Epidermal melanocyte (primary cell): ENCODE data around the gene MAGI2.

ENCODE experiments used
- DNase-seq: peaks from one replicate; pipeline ENCODE4 v3.0.0; 2011; ENCODE audit warnings: low spot score; ENCODE audit not compliant: insufficient read length

MAGI2 gene

GRCh38 chr7:78434281-78434680 is 1019.2 kb downstream of the MAGI2 start:
- no peak for DNase-seq

- no peak for DNase-seq
These were observed 1020.0 kb downstream of the MAGI2 start for GRCh38 chr7:78433421-78433820.

- DNase-seq, result no peak
These were observed 1023.6 kb downstream of the MAGI2 start for GRCh38 chr7:78429878-78430277.

GRCh38 chr7:78427209-78427608 is 1026.3 kb downstream of the MAGI2 start:
- DNase-seq, result no peak

- DNase-seq, result no peak
These were observed 1033.5 kb downstream of the MAGI2 start for GRCh38 chr7:78420001-78420400.

GRCh38 chr7:78417180-78417853 is 1036.2 kb downstream of the MAGI2 start:
- no peak for DNase-seq

GRCh38 chr7:78413568-78413967 is 1039.9 kb downstream of the MAGI2 start:
- no peak for DNase-seq

- no peak for DNase-seq
These were observed 1041.1 kb downstream of the MAGI2 start for GRCh38 chr7:78412216-78412858.

GRCh38 chr7:78407031-78407430 is 1046.4 kb downstream of the MAGI2 start:
- no peak for DNase-seq

GRCh38 chr7:78406531-78406930 is 1046.9 kb downstream of the MAGI2 start:
- no peak for DNase-seq

GRCh38 chr7:78402096-78402495 is 1051.4 kb downstream of the MAGI2 start:
- no peak for DNase-seq

- no peak for DNase-seq
These were observed 1053.4 kb downstream of the MAGI2 start for GRCh38 chr7:78400038-78400437.

- no peak for DNase-seq
These were observed 1054.3 kb downstream of the MAGI2 start for GRCh38 chr7:78399033-78399769.

GRCh38 chr7:78398576-78398975 is 1054.9 kb downstream of the MAGI2 start:
- no peak for DNase-seq

GRCh38 chr7:78398081-78398480 is 1055.4 kb downstream of the MAGI2 start:
- no peak for DNase-seq

- no peak for DNase-seq
These were observed 1057.3 kb downstream of the MAGI2 start for GRCh38 chr7:78396210-78396609.

- DNase-seq, result no peak
These were observed 1058.0 kb downstream of the MAGI2 start for GRCh38 chr7:78395298-78396036.

GRCh38 chr7:78389022-78389421 is 1064.4 kb downstream of the MAGI2 start:
- DNase-seq, result no peak

GRCh38 chr7:78386520-78386919 is 1066.9 kb downstream of the MAGI2 start:
- DNase-seq, result no peak

GRCh38 chr7:78383096-78383880 is 1070.2 kb downstream of the MAGI2 start:
- no peak for DNase-seq

GRCh38 chr7:78379148-78379547 is 1074.3 kb downstream of the MAGI2 start:
- no peak for DNase-seq
